CD4-positive, alpha-beta memory T cell (primary cell): Measurements from ENCODE around the gene FOXN4. TPM values are rescaled to one million over a fixed set of nuclear protein-coding genes. Genes with fewer than 3 reads are reported as not detected.

ENCODE experiments used
- CTCF ChIA-PET: fragments of 350-600 bp; sonication (Branson Sonifier 250); formaldehyde crosslinking; loops from one replicate; lab custom pipeline; 2021; ENCODE audit warnings: inconsistent platforms; ENCODE audit not compliant: partially characterized antibody; lab: Charles Lee
- POLR2A ChIA-PET: fragments of 350-600 bp; sonication (Branson Sonifier 250); formaldehyde crosslinking; loops from one replicate; lab custom pipeline; 2021; ENCODE audit not compliant: partially characterized antibody; lab: Charles Lee
- DNase-seq, 5 donors: peaks; one replicate each; pipeline versions ENCODE4 v3.0.0 to v3.0.0-alpha.2; 2020 to 2022; ENCODE audit warnings: mixed read lengths in 1 of 5
- H3K27ac ChIP-seq: one replicate; pipeline ENCODE4 v1.7.0; 2013; ENCODE audit warnings: low read depth, low read length
- H3K27me3 ChIP-seq: 2 replicates; pipeline ENCODE4 v1.7.0; 2013; ENCODE audit warnings: mild to moderate bottlenecking, low read length, moderate library complexity; ENCODE audit not compliant: insufficient read depth
- H3K36me3 ChIP-seq: 2 replicates; pipeline ENCODE4 v1.7.0; 2013; ENCODE audit warnings: mild to moderate bottlenecking, low read length, moderate library complexity; ENCODE audit not compliant: insufficient read depth
- H3K4me1 ChIP-seq: 2 replicates; pipeline ENCODE4 v1.7.0; 2013; ENCODE audit warnings: mild to moderate bottlenecking, low read length, moderate library complexity; ENCODE audit not compliant: insufficient read depth
- H3K4me3 ChIP-seq, 2 donors: one replicate each; pipeline ENCODE4 v1.7.0; 2013; ENCODE audit warnings: low read length in 2 of 2, mild to moderate bottlenecking in 1 of 2
- H3K9me3 ChIP-seq, 2 donors: one replicate each; pipeline ENCODE4 v1.7.0; 2013; ENCODE audit warnings: low read length in 2 of 2, control low read depth in 1 of 2; ENCODE audit not compliant: control insufficient read depth in 1 of 2
- H3K27ac Mint-ChIP-seq, 7 donors: one replicate each; pipeline ENCODE4 v1.8.0; 2020 to 2021; ENCODE audit warnings: mixed read lengths in 7 of 7, mild to moderate bottlenecking in 6 of 7, inconsistent platforms in 3 of 7, moderate library complexity in 3 of 7
- H3K27me3 Mint-ChIP-seq, 2 donors: one replicate each; pipeline ENCODE4 v1.8.0; 2020 to 2021; ENCODE audit warnings: mixed read lengths in 2 of 2
- H3K36me3 Mint-ChIP-seq, 2 donors: one replicate each; pipeline ENCODE4 v1.8.0; 2020 to 2021; ENCODE audit warnings: mixed read lengths in 2 of 2, inconsistent platforms in 1 of 2, mild to moderate bottlenecking in 1 of 2
- H3K4me1 Mint-ChIP-seq, 4 donors: one replicate each; pipeline ENCODE4 v1.8.0; 2020 to 2021; ENCODE audit warnings: mixed read lengths in 4 of 4, mild to moderate bottlenecking in 1 of 4
- H3K4me3 Mint-ChIP-seq, 8 donors: one replicate each; pipeline ENCODE4 v1.8.0; 2020 to 2021; ENCODE audit warnings: mixed read lengths in 8 of 8, mild to moderate bottlenecking in 7 of 8, moderate library complexity in 6 of 8, inconsistent platforms in 3 of 8
- H3K9me3 Mint-ChIP-seq, 8 donors: one replicate each; pipeline ENCODE4 v1.8.0; 2020 to 2021; ENCODE audit warnings: mixed read lengths in 8 of 8, mild to moderate bottlenecking in 5 of 8, inconsistent platforms in 3 of 8, moderate library complexity in 1 of 8
- intact Hi-C: fragments of 100-400 bp; cut with micrococcal nuclease; formaldehyde crosslinking; loops from one replicate; pipeline ENCODE4 v1.15.1; 2023
- polyA plus RNA-seq, 2 donors: library from polyadenylated mRNA; unstranded; fragments of 300-500 nt; fragmentation: Illumina TruSeq; gene quantifications; one replicate each; pipeline ENCODE4 v1.2.3, GENCODE V29; 2021
- total RNA-seq, 2 experiments: library from RNA; stranded (reverse); gene quantifications; one replicate each; pipeline ENCODE4 v1.2.3, GENCODE V29; 2021

The FOXN4 gene
- total and polyA plus RNA-seq, 4 experiments from 2014 or later: not detected

DNA sequence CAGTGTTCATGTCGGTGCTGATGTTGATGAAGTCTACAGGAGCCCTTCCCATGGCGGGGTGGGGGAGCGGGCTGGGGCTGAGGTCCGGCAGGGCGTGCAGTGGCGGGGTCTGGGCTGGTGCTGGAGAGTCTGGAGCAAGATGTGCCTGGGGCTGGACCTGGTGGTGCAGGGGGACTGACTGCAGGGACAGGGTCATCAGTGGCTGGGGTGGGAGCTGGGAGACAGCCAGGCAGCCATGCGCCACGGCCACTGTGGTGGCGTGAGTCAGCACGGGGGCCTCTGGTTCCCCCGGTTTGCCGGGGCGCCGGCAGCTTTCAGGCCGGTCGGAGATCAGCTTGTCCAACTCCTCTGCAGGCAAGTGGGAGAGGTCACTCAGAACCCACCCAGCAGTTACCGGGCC lies 27.6 kb downstream of the FOXN4 start:
- Histone ChIP-seq H3K4me3 (no peak overlapping the region), H3K9me3 (no peaks in the 10 kb centered on the region), H3K36me3 (no peaks in the 10 kb centered on the region), H3K27ac (no peak overlapping the region), H3K27me3 (no peaks in the 10 kb centered on the region), H3K4me1 (no peaks in the 10 kb centered on the region)
- no peaks in the 10 kb centered on the region for H3K9me3 Mint-ChIP-seq
- no peaks in the 10 kb centered on the region for H3K4me1 Mint-ChIP-seq
- H3K27me3 Mint-ChIP-seq: no peaks in the 10 kb centered on the region
- ChIA-PET CTCF (interaction anchor here (2.1 kb wide), 1 partner anchor 18 kb away, joined by 4 read pairs; no protein-coding TSS in a partner anchor), POLR2A (no interaction called here)
- H3K4me3 Mint-ChIP-seq: no peak overlapping the region
- intact Hi-C loops: no loop called here
- H3K27ac Mint-ChIP-seq: no peak overlapping the region
- DNase-seq: no peak
- no peaks in the 10 kb centered on the region for H3K36me3 Mint-ChIP-seq

DNA sequence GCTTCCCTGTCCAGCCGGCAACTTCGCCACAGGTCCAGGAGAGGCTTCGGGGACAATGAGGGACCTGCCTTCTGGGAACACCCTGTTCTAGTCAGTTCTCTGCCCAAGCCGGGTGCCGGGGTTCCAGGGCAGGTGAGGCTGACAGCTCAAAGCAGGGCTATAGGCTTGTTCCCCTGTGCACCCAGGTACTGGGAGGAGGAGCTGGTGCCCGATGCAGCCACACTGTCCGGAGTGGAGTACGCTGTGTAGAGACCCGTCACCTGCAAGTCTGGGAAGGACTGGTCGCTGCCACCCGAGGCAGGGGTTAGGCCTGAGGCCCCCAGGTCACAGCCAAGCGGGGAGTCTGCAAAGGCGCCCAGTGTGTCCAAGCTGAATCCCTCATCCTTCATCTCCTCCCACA lies 29.6 kb downstream of the FOXN4 start:
- ChIA-PET CTCF (interaction anchor here (1.1 to 2.1 kb wide), 2 partner anchors 16 to 149 kb away, joined by 3 to 4 read pairs; no protein-coding TSS in a partner anchor), POLR2A (no interaction called here)
- H3K9me3 Mint-ChIP-seq: peaks cover 0 to 2% (median 0%) of the 10 kb centered on the region in 8 donors
- no peak overlapping the region for H3K4me3 ChIP-seq
- DNase-seq: no peak
- no peak overlapping the region for H3K27ac Mint-ChIP-seq
- intact Hi-C loops: no loop called here
- no peak overlapping the region for H3K27ac ChIP-seq
- H3K36me3 ChIP-seq: no peaks in the 10 kb centered on the region
- no peaks in the 10 kb centered on the region for H3K36me3 Mint-ChIP-seq
- no peak overlapping the region for H3K4me3 Mint-ChIP-seq
- H3K27me3 Mint-ChIP-seq: peaks cover 2% of the 10 kb centered on the region in 2 donors
- H3K4me1 ChIP-seq: no peaks in the 10 kb centered on the region
- H3K4me1 Mint-ChIP-seq: no peaks in the 10 kb centered on the region
- no peaks in the 10 kb centered on the region for H3K9me3 ChIP-seq
- no peaks in the 10 kb centered on the region for H3K27me3 ChIP-seq

DNA sequence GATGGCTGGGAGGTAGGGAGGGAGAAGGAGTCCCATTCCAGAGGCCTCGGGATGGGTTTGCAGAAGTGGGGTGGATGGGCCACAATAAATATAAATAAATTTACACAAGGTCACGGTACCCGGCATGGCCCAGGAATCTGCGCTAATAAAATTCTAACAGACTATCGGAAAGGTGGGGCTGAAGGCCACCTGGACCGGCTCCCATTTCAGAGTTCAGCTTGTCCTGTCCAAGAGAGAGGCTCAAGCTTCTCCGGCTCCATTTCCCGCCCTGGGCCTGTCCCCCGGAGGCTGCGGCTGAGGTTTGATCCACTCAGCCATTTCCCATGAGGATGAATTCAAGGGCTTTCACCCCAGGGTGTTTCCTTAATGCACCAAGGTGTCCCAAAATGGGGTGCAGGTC lies 30.2 kb downstream of the FOXN4 start:
- Histone ChIP-seq H3K9me3 (no peaks in the 10 kb centered on the region), H3K27ac (no peak overlapping the region), H3K4me3 (no peak overlapping the region), H3K36me3 (no peaks in the 10 kb centered on the region), H3K27me3 (no peaks in the 10 kb centered on the region), H3K4me1 (no peaks in the 10 kb centered on the region)
- Mint-ChIP-seq H3K27me3 (peaks cover 2% of the 10 kb centered on the region in 2 donors), H3K27ac (no peak overlapping the region), H3K4me3 (no peak overlapping the region), H3K9me3 (peaks cover 0 to 2% (median 0%) of the 10 kb centered on the region in 8 donors), H3K36me3 (no peaks in the 10 kb centered on the region), H3K4me1 (no peaks in the 10 kb centered on the region)
- POLR2A ChIA-PET: no interaction called here
- intact Hi-C loops: no loop called here
- CTCF ChIA-PET: interaction anchor here (1.1 kb wide), 1 partner anchor 149 kb away, joined by 3 read pairs; no protein-coding TSS in a partner anchor
- DNase-seq: no peak

DNA sequence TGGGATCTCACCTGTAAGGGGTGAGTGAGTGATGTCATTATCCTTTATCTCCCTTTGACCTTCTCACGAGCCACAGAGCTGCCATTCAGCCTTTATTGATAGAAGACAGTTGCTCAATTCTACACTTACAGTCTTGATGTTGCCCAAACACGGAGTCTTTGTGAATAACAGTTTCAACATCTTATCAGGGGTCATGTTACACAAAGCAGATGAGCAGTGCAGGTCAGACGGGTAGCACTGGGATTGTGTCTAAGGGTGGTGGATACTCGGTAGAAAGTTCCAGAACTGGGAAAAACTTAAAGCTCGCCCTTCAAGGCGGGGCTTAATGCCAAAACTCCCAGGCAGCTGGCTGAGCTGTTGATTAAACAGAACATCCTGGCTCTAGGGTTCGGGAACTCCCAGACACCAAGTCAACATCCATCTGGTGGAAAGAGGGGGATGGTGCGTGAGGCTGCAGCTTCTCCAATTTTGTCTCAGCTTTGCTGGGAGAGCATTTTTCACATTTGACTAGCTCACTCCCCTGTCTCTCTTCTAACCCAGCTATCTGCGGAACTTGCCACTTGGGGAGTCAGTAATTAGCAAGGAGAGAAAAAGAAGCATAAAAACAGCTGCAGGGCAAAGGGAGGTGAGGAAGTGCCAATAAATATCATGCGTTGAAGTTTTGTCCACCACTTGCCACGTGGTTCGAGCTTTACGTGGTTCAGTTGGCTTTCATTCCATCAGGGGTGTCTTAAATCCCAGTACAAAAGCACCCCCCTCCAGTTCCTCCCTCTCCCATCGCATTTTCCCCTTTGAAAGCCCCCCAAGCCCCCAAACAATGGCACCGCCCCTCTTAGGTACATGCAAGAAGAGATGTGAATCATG lies 31.0 kb downstream of the FOXN4 start:
- Mint-ChIP-seq H3K36me3 (no peaks in the 10 kb centered on the region), H3K9me3 (peaks cover 0 to 2% (median 0%) of the 10 kb centered on the region in 8 donors), H3K27me3 (peaks cover 3 to 4% of the 10 kb centered on the region in 2 donors), H3K27ac (no peak overlapping the region), H3K4me3 (no peak overlapping the region), H3K4me1 (peaks cover 0 to under 1% (median 0%) of the 10 kb centered on the region in 4 donors)
- H3K4me3 ChIP-seq: no peak overlapping the region
- no peak for DNase-seq
- ChIA-PET CTCF (interaction anchor here (1.1 kb wide), 1 partner anchor 150 kb away, joined by 3 read pairs; no protein-coding TSS in a partner anchor), POLR2A (no interaction called here)
- intact Hi-C loops: no loop called here
- no peak overlapping the region for H3K27ac ChIP-seq
- no peaks in the 10 kb centered on the region for H3K36me3 ChIP-seq
- H3K4me1 ChIP-seq: no peaks in the 10 kb centered on the region
- no peaks in the 10 kb centered on the region for H3K9me3 ChIP-seq
- H3K27me3 ChIP-seq: no peaks in the 10 kb centered on the region

DNA sequence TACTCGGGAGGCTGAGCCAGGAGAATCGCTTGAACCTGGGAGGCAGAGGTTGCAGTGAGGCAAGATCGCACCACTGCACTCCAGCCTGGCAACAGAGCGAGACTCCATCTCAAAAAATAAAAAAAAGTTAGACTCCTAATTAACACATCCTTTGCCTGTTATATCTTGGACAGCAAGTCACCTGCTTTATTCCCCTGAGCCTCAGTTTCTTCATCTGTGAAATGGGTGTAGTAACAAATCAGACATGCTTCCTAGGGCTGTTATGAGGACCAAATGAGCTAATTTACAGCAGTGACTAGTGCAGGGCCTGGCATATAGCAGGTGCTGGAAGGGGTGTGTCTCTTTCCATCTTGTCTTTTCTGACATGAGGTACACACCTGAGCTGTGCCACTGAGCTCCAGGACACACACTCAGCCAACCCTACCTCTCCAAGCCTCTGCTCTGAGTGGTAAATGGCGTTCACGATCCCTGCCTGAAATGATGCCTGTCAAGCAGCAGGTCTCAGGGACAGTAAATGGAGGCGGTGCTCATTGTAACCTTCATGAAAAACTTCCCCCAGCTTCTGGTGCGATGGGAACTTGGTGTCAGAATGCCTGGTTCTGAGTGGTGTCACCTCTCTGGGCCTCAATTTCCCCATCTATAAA lies 31.7 kb downstream of the FOXN4 start:
- Mint-ChIP-seq H3K4me3 (no peak overlapping the region), H3K9me3 (peaks cover 0 to 2% (median 0%) of the 10 kb centered on the region in 8 donors), H3K4me1 (peaks cover 0 to 2% (median 0%) of the 10 kb centered on the region in 4 donors), H3K36me3 (no peaks in the 10 kb centered on the region), H3K27ac (no peak overlapping the region), H3K27me3 (peaks cover 3 to 4% of the 10 kb centered on the region in 2 donors)
- DNase-seq: no peak
- ChIA-PET CTCF (no interaction called here), POLR2A (no interaction called here)
- no peaks in the 10 kb centered on the region for H3K27me3 ChIP-seq
- H3K27ac ChIP-seq: no peak overlapping the region
- no peak overlapping the region for H3K4me3 ChIP-seq
- H3K9me3 ChIP-seq: no peaks in the 10 kb centered on the region
- intact Hi-C loops: no loop called here
- H3K36me3 ChIP-seq: no peaks in the 10 kb centered on the region
- no peaks in the 10 kb centered on the region for H3K4me1 ChIP-seq

DNA sequence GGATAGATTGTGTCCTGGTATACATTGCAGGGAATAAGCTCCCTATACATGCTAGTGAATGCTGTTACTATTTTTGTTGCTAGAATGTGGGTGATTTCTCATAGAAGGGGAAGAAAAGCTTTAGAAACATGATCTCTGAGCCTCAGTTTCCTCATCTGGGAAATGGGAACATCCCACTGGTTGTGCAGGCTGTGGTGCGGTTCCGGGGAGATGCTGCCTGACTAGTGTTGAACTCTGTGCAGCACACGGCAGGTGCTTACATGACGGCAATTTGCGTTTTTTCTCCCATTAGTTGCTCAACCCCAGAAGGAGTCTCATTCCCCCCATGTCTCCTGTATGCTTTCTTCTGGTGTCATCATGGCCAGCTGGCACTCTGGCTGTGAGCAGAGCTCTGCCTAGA lies 32.9 kb downstream of the FOXN4 start:
- Mint-ChIP-seq H3K27ac (no peak overlapping the region), H3K9me3 (peaks cover 0 to 2% (median 0%) of the 10 kb centered on the region in 8 donors), H3K4me1 (peaks cover 0 to 2% (median 0%) of the 10 kb centered on the region in 4 donors), H3K27me3 (peaks cover 3 to 4% of the 10 kb centered on the region in 2 donors), H3K36me3 (no peaks in the 10 kb centered on the region), H3K4me3 (no peak overlapping the region)
- intact Hi-C loops: no loop called here
- Histone ChIP-seq H3K4me3 (no peak overlapping the region), H3K4me1 (no peaks in the 10 kb centered on the region), H3K9me3 (no peaks in the 10 kb centered on the region), H3K36me3 (no peaks in the 10 kb centered on the region), H3K27me3 (no peaks in the 10 kb centered on the region), H3K27ac (no peak overlapping the region)
- POLR2A ChIA-PET: no interaction called here
- CTCF ChIA-PET: no interaction called here
- DNase-seq: no peak

DNA sequence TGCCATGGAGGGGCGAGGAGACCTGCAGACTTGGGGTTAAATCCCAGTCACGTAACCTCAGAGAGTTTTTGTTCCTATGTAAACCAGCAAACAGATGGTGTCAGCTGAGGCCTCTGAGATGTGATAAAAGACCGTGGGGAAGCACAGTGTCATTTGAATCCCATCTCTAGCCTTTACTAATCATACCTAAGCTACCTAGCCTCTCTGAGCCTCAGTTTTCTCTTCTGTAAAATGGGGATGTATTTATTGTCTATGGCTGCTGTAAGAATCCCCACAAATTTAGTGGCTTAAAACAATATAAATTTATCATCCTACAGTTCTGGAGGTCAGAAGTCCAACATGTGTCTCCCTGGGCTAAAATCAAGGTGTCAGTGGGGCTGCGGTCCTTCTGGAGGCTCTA lies 33.9 kb downstream of the FOXN4 start:
- Mint-ChIP-seq H3K36me3 (peaks cover 0 to 5% of the 10 kb centered on the region in 2 donors), H3K27me3 (peaks cover 3 to 4% of the 10 kb centered on the region in 2 donors), H3K4me1 (peaks cover 0 to 2% (median 0%) of the 10 kb centered on the region in 4 donors), H3K9me3 (peaks cover 0 to 9% (median 0%) of the 10 kb centered on the region in 8 donors), H3K27ac (peak overlapping the region in 1 of 7 donors; percentile 2), H3K4me3 (no peak overlapping the region)
- ChIA-PET CTCF (no interaction called here), POLR2A (no interaction called here)
- Histone ChIP-seq H3K4me3 (no peak overlapping the region), H3K4me1 (no peaks in the 10 kb centered on the region), H3K27ac (no peak overlapping the region), H3K27me3 (no peaks in the 10 kb centered on the region), H3K9me3 (no peaks in the 10 kb centered on the region), H3K36me3 (no peaks in the 10 kb centered on the region)
- intact Hi-C loops: no loop called here
- no peak for DNase-seq
